CD8-positive, alpha-beta memory T cell (primary cell): Measurements from ENCODE around the gene DNMBP. TPM values are rescaled to one million over a fixed set of nuclear protein-coding genes. Genes with fewer than 3 reads are reported as not detected.
A peak's percentile ranks its signal among the peaks of the same experiment; 100 is the strongest.

Experiments used
- CTCF ChIA-PET: fragments of 350-600 bp; sonication (Branson Sonifier 250); formaldehyde crosslinking; loops from one replicate; lab custom pipeline; 2021; ENCODE audit warnings: antibody characterized with exemption; lab: Charles Lee
- POLR2A ChIA-PET: fragments of 350-600 bp; sonication (Branson Sonifier 250); formaldehyde crosslinking; loops from one replicate; lab custom pipeline; 2021; ENCODE audit warnings: antibody characterized with exemption; lab: Charles Lee
- DNase-seq, 5 donors: peaks; one replicate each; pipeline versions ENCODE4 v3.0.0 to v3.0.0-alpha.2; 2020 to 2022; ENCODE audit warnings: mixed read lengths in 1 of 5
- H3K27ac ChIP-seq: one replicate; pipeline ENCODE4 v1.7.0; 2013; ENCODE audit warnings: low read depth, mild to moderate bottlenecking, low read length, moderate library complexity
- H3K27me3 ChIP-seq: 2 replicates; pipeline ENCODE4 v1.7.0; 2013; ENCODE audit warnings: low read length, mild to moderate bottlenecking; ENCODE audit not compliant: insufficient read depth, poor library complexity, severe bottlenecking
- H3K36me3 ChIP-seq: 2 replicates; pipeline ENCODE4 v1.7.0; 2013; ENCODE audit warnings: mild to moderate bottlenecking, low read length, moderate library complexity; ENCODE audit not compliant: insufficient read depth
- H3K4me1 ChIP-seq: 2 replicates; pipeline ENCODE4 v1.7.0; 2013; ENCODE audit warnings: mild to moderate bottlenecking, low read length, moderate library complexity; ENCODE audit not compliant: insufficient read depth
- H3K4me3 ChIP-seq: 2 replicates; pipeline ENCODE4 v1.7.0; 2013; ENCODE audit warnings: mild to moderate bottlenecking, low read length
- H3K9me3 ChIP-seq: 2 replicates; pipeline ENCODE4 v1.7.0; 2013; ENCODE audit warnings: mild to moderate bottlenecking, low read length
- H3K27ac Mint-ChIP-seq, 8 donors: one replicate each; pipeline ENCODE4 v1.8.0; 2020 to 2021; ENCODE audit warnings: mixed read lengths in 8 of 8, mild to moderate bottlenecking in 6 of 8, inconsistent platforms in 3 of 8, moderate library complexity in 3 of 8
- H3K27me3 Mint-ChIP-seq, 2 donors: one replicate each; pipeline ENCODE4 v1.8.0; 2020 to 2021; ENCODE audit warnings: mixed read lengths in 2 of 2, mild to moderate bottlenecking in 1 of 2, moderate library complexity in 1 of 2
- H3K36me3 Mint-ChIP-seq, 3 donors: one replicate each; pipeline ENCODE4 v1.8.0; 2020 to 2021; ENCODE audit warnings: mixed read lengths in 3 of 3, inconsistent platforms in 1 of 3, mild to moderate bottlenecking in 1 of 3
- H3K4me1 Mint-ChIP-seq, 3 donors: one replicate each; pipeline ENCODE4 v1.8.0; 2020 to 2021; ENCODE audit warnings: mixed read lengths in 3 of 3, inconsistent platforms in 1 of 3, mild to moderate bottlenecking in 1 of 3
- H3K4me3 Mint-ChIP-seq, 7 donors: one replicate each; pipeline ENCODE4 v1.8.0; 2020 to 2021; ENCODE audit warnings: mixed read lengths in 7 of 7, mild to moderate bottlenecking in 6 of 7, moderate library complexity in 4 of 7, inconsistent platforms in 2 of 7
- H3K9me3 Mint-ChIP-seq, 5 donors: one replicate each; pipeline ENCODE4 v1.8.0; 2020 to 2022; ENCODE audit warnings: mixed read lengths in 5 of 5, mild to moderate bottlenecking in 3 of 5, moderate library complexity in 2 of 5, inconsistent platforms in 1 of 5
- polyA plus RNA-seq: library from polyadenylated mRNA; unstranded; fragments of 300-500 nt; fragmentation: Illumina TruSeq; gene quantifications from one replicate; pipeline ENCODE4 v1.2.3, GENCODE V29; 2021
- total RNA-seq, 2 experiments: library from RNA; stranded (reverse); gene quantifications; one replicate each; pipeline ENCODE4 v1.2.3, GENCODE V29; 2021

Gene DNMBP
- total and polyA plus RNA-seq, 3 experiments from 2014 or later = 1.5 to 2.3 (median 2.0) TPM

- no peak overlapping the region for H3K4me3 Mint-ChIP-seq
- H3K4me3 ChIP-seq = no peak overlapping the region
- H3K27me3 Mint-ChIP-seq = no peaks in the 10 kb centered on the region
- H3K4me1 ChIP-seq = no peaks in the 10 kb centered on the region
- H3K9me3 ChIP-seq = no peaks in the 10 kb centered on the region
- no peaks in the 10 kb centered on the region for H3K27me3 ChIP-seq
- no peaks in the 10 kb centered on the region for H3K9me3 Mint-ChIP-seq
- ChIA-PET POLR2A (no interaction called here), CTCF (interaction anchor here (0.8 kb wide), 1 partner anchor 9 kb away, joined by 3 read pairs; no protein-coding TSS in a partner anchor)
- no peaks in the 10 kb centered on the region for H3K36me3 ChIP-seq
- peaks cover 2 to 12% (median 4%) of the 10 kb centered on the region in 3 donors for H3K36me3 Mint-ChIP-seq
- H3K4me1 Mint-ChIP-seq = no peaks in the 10 kb centered on the region
- H3K27ac ChIP-seq = no peak overlapping the region
- no peak overlapping the region for H3K27ac Mint-ChIP-seq
- DNase-seq = no peak
Observed at GRCh38 chr10:99835947-99836346, 173.8 kb downstream of the DNMBP start.

GRCh38 chr10:99834410-99834809 lies 175.3 kb downstream of the DNMBP start:
- ChIA-PET CTCF (no interaction called here), POLR2A (no interaction called here)
- no peaks in the 10 kb centered on the region for H3K27me3 Mint-ChIP-seq
- H3K36me3 Mint-ChIP-seq = peaks cover 4 to 14% (median 9%) of the 10 kb centered on the region in 3 donors
- no peak overlapping the region for H3K4me3 ChIP-seq
- no peak overlapping the region for H3K27ac ChIP-seq
- H3K9me3 Mint-ChIP-seq = peaks cover 0 to 5% (median 0%) of the 10 kb centered on the region in 5 donors
- no peak for DNase-seq
- H3K27me3 ChIP-seq = no peaks in the 10 kb centered on the region
- H3K4me3 Mint-ChIP-seq = no peak overlapping the region
- H3K4me1 Mint-ChIP-seq = no peaks in the 10 kb centered on the region
- H3K36me3 ChIP-seq = no peaks in the 10 kb centered on the region
- no peaks in the 10 kb centered on the region for H3K9me3 ChIP-seq
- no peaks in the 10 kb centered on the region for H3K4me1 ChIP-seq
- H3K27ac Mint-ChIP-seq = peak overlapping the region in 1 of 8 donors; percentile 32

GRCh38 chr10:99832439-99832838 lies 177.3 kb downstream of the DNMBP start:
- Mint-ChIP-seq H3K27me3 (no peaks in the 10 kb centered on the region), H3K27ac (peak overlapping the region in 1 of 8 donors; percentile 86), H3K4me3 (no peak overlapping the region), H3K36me3 (peaks cover 4 to 18% (median 14%) of the 10 kb centered on the region in 3 donors), H3K4me1 (peaks cover 10 to 12% (median 10%) of the 10 kb centered on the region in 3 donors), H3K9me3 (peaks cover 0 to 20% (median 8%) of the 10 kb centered on the region in 5 donors)
- H3K4me1 ChIP-seq = no peaks in the 10 kb centered on the region
- POLR2A ChIA-PET = no interaction called here
- CTCF ChIA-PET = interaction anchor here (1.3 kb wide), 1 partner anchor 214 kb away, joined by 3 read pairs; no protein-coding TSS in a partner anchor
- no peaks in the 10 kb centered on the region for H3K27me3 ChIP-seq
- no peak for DNase-seq
- H3K4me3 ChIP-seq = no peak overlapping the region
- no peak overlapping the region for H3K27ac ChIP-seq
- no peaks in the 10 kb centered on the region for H3K36me3 ChIP-seq
- peaks cover 9% of the 10 kb centered on the region for H3K9me3 ChIP-seq

- peaks cover 9% of the 10 kb centered on the region for H3K9me3 ChIP-seq
- POLR2A ChIA-PET = no interaction called here
- Mint-ChIP-seq H3K4me3 (peak overlapping the region in 1 of 7 donors; percentile 8), H3K36me3 (peaks cover 4 to 18% (median 4%) of the 10 kb centered on the region in 3 donors), H3K9me3 (peaks cover 0 to 21% (median 8%) of the 10 kb centered on the region in 5 donors), H3K27me3 (no peaks in the 10 kb centered on the region), H3K27ac (peak overlapping the region; percentile 3 to 74 (median 17)), H3K4me1 (peaks cover 10 to 12% (median 10%) of the 10 kb centered on the region in 3 donors)
- peak in 1 of 5 donors; percentile 10 for DNase-seq
- no peak overlapping the region for H3K4me3 ChIP-seq
- H3K36me3 ChIP-seq = no peaks in the 10 kb centered on the region
- H3K4me1 ChIP-seq = no peaks in the 10 kb centered on the region
- no peaks in the 10 kb centered on the region for H3K27me3 ChIP-seq
- CTCF ChIA-PET = interaction anchor here (2.5 kb wide), 1 partner anchor 17 kb away, joined by 12 read pairs; no protein-coding TSS in a partner anchor
- H3K27ac ChIP-seq = no peak overlapping the region
Observed at GRCh38 chr10:99828464-99828863, 181.3 kb downstream of the DNMBP start.

- peaks cover 9% of the 10 kb centered on the region for H3K9me3 ChIP-seq
- Mint-ChIP-seq H3K27me3 (no peaks in the 10 kb centered on the region), H3K36me3 (peaks cover 2 to 18% (median 4%) of the 10 kb centered on the region in 3 donors), H3K4me3 (no peak overlapping the region), H3K27ac (peak overlapping the region in 2 of 8 donors; percentile 3 to 44), H3K9me3 (peaks cover 0 to 21% (median 8%) of the 10 kb centered on the region in 5 donors), H3K4me1 (peaks cover 10 to 12% (median 10%) of the 10 kb centered on the region in 3 donors)
- no peaks in the 10 kb centered on the region for H3K4me1 ChIP-seq
- H3K4me3 ChIP-seq = no peak overlapping the region
- ChIA-PET CTCF (interaction anchor here (2.5 kb wide), 1 partner anchor 18 kb away, joined by 12 read pairs; no protein-coding TSS in a partner anchor), POLR2A (no interaction called here)
- H3K36me3 ChIP-seq = no peaks in the 10 kb centered on the region
- no peak for DNase-seq
- no peak overlapping the region for H3K27ac ChIP-seq
- no peaks in the 10 kb centered on the region for H3K27me3 ChIP-seq
Observed at GRCh38 chr10:99827936-99828335, 181.8 kb downstream of the DNMBP start.

Other genes starting within 250 kb of the DNMBP start
- 1 to 10 TPM; 1.1 to 1.5 TPM for gene ABCC2, start 227.3 kb downstream of the DNMBP start, total RNA-seq
- gene ABCC2, start 227.3 kb downstream of the DNMBP start, polyA plus RNA-seq = 0.14 TPM
- not detected for gene CPN1, start 71.9 kb upstream of the DNMBP start, total RNA-seq
- not detected for gene CPN1, start 71.9 kb upstream of the DNMBP start, polyA plus RNA-seq
- gene ERLIN1, start 176.1 kb upstream of the DNMBP start, total RNA-seq = 10 to 100 TPM; 26.9 to 27.7 TPM
- gene ERLIN1, start 176.1 kb upstream of the DNMBP start, polyA plus RNA-seq = 11.8 TPM
- 10 to 100 TPM; 41.1 to 41.4 TPM for gene CHUK, start 219.6 kb upstream of the DNMBP start, total RNA-seq
- gene CHUK, start 219.6 kb upstream of the DNMBP start, polyA plus RNA-seq = 17.4 TPM